ENCODE measurements around the gene FAM8A1.
A peak's percentile ranks its signal among the peaks of the same experiment; 100 is the strongest.
"Not testable (repeated sequence)": the region's sequence is repeated elsewhere in the genome, so short reads cannot be mapped to it uniquely, and the experiment has no call there.

FAM8A1 gene

GRCh38 chr6:17574866-17575560, 25.1 kb upstream of the FAM8A1 start:
- in situ Hi-C loops (cut with MboI; ENCODE audit: low pct_unique_long_range_greater_than_20kb, low sequenced_read_pairs, unreplicated experiment), result loop anchor here (25.0 kb wide), 2 partner anchors 237 to 413 kb away; no protein-coding TSS in a partner anchor
- DNase-seq (ENCODE audit: low spot score), result no peak
- TF ChIP-seq CTCF (IDR thresholded peaks at IDR 0.05; ENCODE audit: extremely low read depth, insufficient read depth, missing control alignments), result no peak

- no peak for DNase-seq (ENCODE audit: low spot score)
- in situ Hi-C loops (cut with MboI; ENCODE audit: low pct_unique_long_range_greater_than_20kb, low sequenced_read_pairs, unreplicated experiment), result loop anchor here (25.0 kb wide), 2 partner anchors 235 to 415 kb away; no protein-coding TSS in a partner anchor
- no peak for TF ChIP-seq CTCF (IDR thresholded peaks at IDR 0.05; ENCODE audit: extremely low read depth, insufficient read depth, missing control alignments)
Observed at GRCh38 chr6:17577059-17577458, 23.0 kb upstream of the FAM8A1 start.

GRCh38 chr6:17580518-17581048, 19.5 kb upstream of the FAM8A1 start:
- in situ Hi-C loops (cut with MboI; ENCODE audit: low pct_unique_long_range_greater_than_20kb, low sequenced_read_pairs, unreplicated experiment), result loop anchor here (25.0 kb wide), 2 partner anchors 232 to 418 kb away; no protein-coding TSS in a partner anchor
- DNase-seq (ENCODE audit: low spot score), result no peak
- no peak for TF ChIP-seq CTCF (IDR thresholded peaks at IDR 0.05; ENCODE audit: extremely low read depth, insufficient read depth, missing control alignments)

- in situ Hi-C loops (cut with MboI; ENCODE audit: low pct_unique_long_range_greater_than_20kb, low sequenced_read_pairs, unreplicated experiment), result loop anchor here (25.0 kb wide), 2 partner anchors 231 to 419 kb away; no protein-coding TSS in a partner anchor
- DNase-seq (ENCODE audit: low spot score), result not testable (repeated sequence)
Observed at GRCh38 chr6:17581282-17581681, 18.8 kb upstream of the FAM8A1 start.

GRCh38 chr6:17583811-17584210, 16.3 kb upstream of the FAM8A1 start:
- in situ Hi-C loops (cut with MboI; ENCODE audit: low pct_unique_long_range_greater_than_20kb, low sequenced_read_pairs, unreplicated experiment), result loop anchor here (25.0 kb wide), 2 partner anchors 228 to 422 kb away; no protein-coding TSS in a partner anchor
- DNase-seq (ENCODE audit: low spot score), result no peak
- TF ChIP-seq CTCF (IDR thresholded peaks at IDR 0.05; ENCODE audit: extremely low read depth, insufficient read depth, missing control alignments), result no peak

- DNase-seq (ENCODE audit: low spot score), result peak; percentile 71
- TF ChIP-seq CTCF (IDR thresholded peaks at IDR 0.05; ENCODE audit: extremely low read depth, insufficient read depth, missing control alignments), result peak; percentile 52
- in situ Hi-C loops (cut with MboI; ENCODE audit: low pct_unique_long_range_greater_than_20kb, low sequenced_read_pairs, unreplicated experiment), result loop anchor here (25.0 kb wide), 2 partner anchors 228 to 422 kb away; no protein-coding TSS in a partner anchor
Observed at GRCh38 chr6:17584241-17584803, 15.8 kb upstream of the FAM8A1 start.
